ENCODE data around the gene GRHL1.

GRHL1 gene

GRCh38 chr2:9968553-9969497, 17.3 kb downstream of the GRHL1 start:
- TF ChIP-seq SIN3A (IDR thresholded peaks at IDR 0.05; ENCODE audit: borderline replicate concordance, insufficient read depth, low read length) = no peak
- TF ChIP-seq POLR2AphosphoS5 (IDR thresholded peaks at IDR 0.05; ENCODE audit: low read depth, low read length) = no peak
- TF ChIP-seq REST (IDR thresholded peaks at IDR 0.05; ENCODE audit: insufficient read depth in 1 of 2, low read depth in 2 of 2, low read length in 2 of 2) = no peak
- no peak for TF ChIP-seq TAF1 (IDR thresholded peaks at IDR 0.05; ENCODE audit: borderline replicate concordance, insufficient read depth, low read length)
- TF ChIP-seq FOXP2 (optimal IDR thresholded peaks at IDR 0.05; ENCODE audit: borderline replicate concordance, extremely low read depth, extremely low read length, insufficient read depth) = no peak

- TF ChIP-seq REST (IDR thresholded peaks at IDR 0.05; ENCODE audit: insufficient read depth in 1 of 2, low read depth in 2 of 2, low read length in 2 of 2) = no peak
- no peak for TF ChIP-seq FOXP2 (optimal IDR thresholded peaks at IDR 0.05; ENCODE audit: borderline replicate concordance, extremely low read depth, extremely low read length, insufficient read depth)
- TF ChIP-seq POLR2AphosphoS5 (IDR thresholded peaks at IDR 0.05; ENCODE audit: low read depth, low read length) = no peak
- no peak for TF ChIP-seq SIN3A (IDR thresholded peaks at IDR 0.05; ENCODE audit: borderline replicate concordance, insufficient read depth, low read length)
- TF ChIP-seq TAF1 (IDR thresholded peaks at IDR 0.05; ENCODE audit: borderline replicate concordance, insufficient read depth, low read length) = no peak
These were observed 18.9 kb downstream of the GRHL1 start for GRCh38 chr2:9970200-9971044.

DNA sequence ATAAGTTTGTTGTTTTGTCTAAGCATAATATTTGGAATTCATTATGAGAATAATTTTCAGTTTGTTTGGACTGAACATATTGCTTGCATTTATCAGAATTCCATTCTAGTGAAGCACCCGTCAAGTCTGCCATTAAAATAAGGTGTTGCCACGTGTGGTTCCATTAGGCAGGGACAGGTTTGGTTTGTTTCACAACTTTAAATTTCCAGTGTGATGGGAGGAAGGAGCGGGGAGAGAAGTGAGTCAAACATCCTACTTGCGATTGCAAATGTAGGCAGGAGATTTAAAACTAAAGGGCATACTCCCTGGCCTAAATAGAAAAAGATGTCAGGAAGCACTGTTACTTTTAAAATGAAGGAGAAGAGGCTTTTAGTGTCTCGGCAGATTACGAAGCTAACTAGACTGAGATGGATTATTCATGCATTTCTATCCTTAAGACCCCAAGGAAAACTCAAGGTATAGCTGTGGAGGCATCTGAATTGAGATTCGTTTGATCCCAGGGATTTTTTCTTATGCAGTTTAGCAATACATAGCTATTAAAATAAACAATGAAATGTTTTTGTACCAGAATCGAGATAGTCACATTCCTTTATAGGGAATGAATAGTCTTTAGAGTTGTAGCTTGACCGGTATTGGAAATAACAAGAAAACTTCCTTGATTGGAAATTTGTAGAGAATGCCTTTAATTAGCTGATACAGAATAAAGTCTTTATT, 19.8 kb downstream of the GRHL1 start:
- no peak for TF ChIP-seq REST (IDR thresholded peaks at IDR 0.05; ENCODE audit: insufficient read depth in 1 of 2, low read depth in 2 of 2, low read length in 2 of 2)
- no peak for TF ChIP-seq SIN3A (IDR thresholded peaks at IDR 0.05; ENCODE audit: borderline replicate concordance, insufficient read depth, low read length)
- TF ChIP-seq POLR2AphosphoS5 (IDR thresholded peaks at IDR 0.05; ENCODE audit: low read depth, low read length) = no peak
- no peak for TF ChIP-seq FOXP2 (optimal IDR thresholded peaks at IDR 0.05; ENCODE audit: borderline replicate concordance, extremely low read depth, extremely low read length, insufficient read depth)
- TF ChIP-seq TAF1 (IDR thresholded peaks at IDR 0.05; ENCODE audit: borderline replicate concordance, insufficient read depth, low read length) = no peak

GRCh38 chr2:9971890-9972289, 20.4 kb downstream of the GRHL1 start:
- TF ChIP-seq REST (IDR thresholded peaks at IDR 0.05; ENCODE audit: insufficient read depth in 1 of 2, low read depth in 2 of 2, low read length in 2 of 2) (no peak), TAF1 (IDR thresholded peaks at IDR 0.05; ENCODE audit: borderline replicate concordance, insufficient read depth, low read length) (no peak), SIN3A (IDR thresholded peaks at IDR 0.05; ENCODE audit: borderline replicate concordance, insufficient read depth, low read length) (no peak), FOXP2 (optimal IDR thresholded peaks at IDR 0.05; ENCODE audit: borderline replicate concordance, extremely low read depth, extremely low read length, insufficient read depth) (no peak), POLR2AphosphoS5 (IDR thresholded peaks at IDR 0.05; ENCODE audit: low read depth, low read length) (no peak)
